ENCODE data around the gene FAM156A. TPM values are rescaled to one million over a fixed set of nuclear protein-coding genes. Genes with fewer than 3 reads are reported as not detected.
"Not testable (repeated sequence)": the region's sequence is repeated elsewhere in the genome, so short reads cannot be mapped to it uniquely, and the experiment has no call there.

Gene FAM156A
- total and polyA plus RNA-seq, 2 donors (not counting 3 experiments of a cell fraction or from before 2014, with no cell fraction given) = 15.3 to 16.1 TPM

DNA sequence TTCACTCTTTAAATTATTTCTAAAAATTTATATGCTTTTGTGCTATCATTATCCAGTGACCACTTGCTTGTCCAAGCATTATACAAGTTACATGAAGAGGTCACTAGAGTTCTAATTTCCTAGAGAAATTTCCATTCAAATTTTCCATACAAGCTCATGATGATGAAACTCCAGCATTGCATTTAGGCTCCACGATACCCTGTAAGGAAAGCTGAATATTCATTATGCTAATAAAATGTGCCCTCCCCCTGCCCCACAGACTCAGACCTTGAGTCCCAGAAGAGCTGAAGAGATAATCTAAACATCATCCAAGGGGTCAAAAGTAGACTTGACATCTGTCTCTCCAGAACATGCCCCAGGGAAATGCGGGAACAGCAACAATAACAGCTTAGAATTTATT, 19.6 kb upstream of the FAM156A start:
- Histone ChIP-seq H3K36me3 (ENCODE audit: control insufficient read depth in 2 of 2, extremely low read depth in 1 of 2, insufficient read depth in 2 of 2, low read length in 2 of 2) (no peaks in the 10 kb centered on the region), H3K9ac (replicated peaks; ENCODE audit: extremely low read depth, insufficient read depth, low read length) (no peak overlapping the region), H4K20me1 (replicated peaks; ENCODE audit: control insufficient read depth, extremely low read depth, insufficient read depth, low read length) (no peaks in the 10 kb centered on the region), H3K27me3 (ENCODE audit: control insufficient read depth in 2 of 2, insufficient read depth in 2 of 2, low read length in 2 of 2) (no peaks in the 10 kb centered on the region), H3K9me3 (replicated peaks; ENCODE audit: control insufficient read depth, insufficient read depth, low read length) (no peaks in the 10 kb centered on the region), H3K79me2 (ENCODE audit: control insufficient read depth, insufficient read depth, low read length) (no peaks in the 10 kb centered on the region), H3K9me1 (replicated peaks; ENCODE audit: control insufficient read depth, extremely low read depth, insufficient read depth, low read length) (no peaks in the 10 kb centered on the region), H3K4me3 (replicated peaks in 1 of 3; ENCODE audit: insufficient read depth in 1 of 3, low read depth in 1 of 3, low read length in 3 of 3) (no peak overlapping the region), H3K27ac (ENCODE audit: insufficient read depth, low read depth, low read length) (no peak overlapping the region), H3K4me2 (ENCODE audit: insufficient read depth, low read length) (no peak overlapping the region), H3K4me1 (ENCODE audit: control insufficient read depth, extremely low read depth, insufficient read depth, low read length) (peaks cover 2% of the 10 kb centered on the region), H2AFZ (ENCODE audit: low read depth, low read length) (no peak overlapping the region)
- intact Hi-C loops (cut with micrococcal nuclease) (no loop called here), dilution Hi-C loops (cut with MboI; ENCODE audit: extremely low pct_ligation_motif_present, low sequenced_read_pairs) (no loop called here)
- TF ChIP-seq, protein P1, sequence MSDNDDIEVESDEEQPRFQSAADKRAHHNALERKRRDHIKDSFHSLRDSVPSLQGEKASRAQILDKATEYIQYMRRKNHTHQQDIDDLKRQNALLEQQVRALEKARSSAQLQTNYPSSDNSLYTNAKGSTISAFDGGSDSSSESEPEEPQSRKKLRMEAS (IDR thresholded peaks at IDR 0.05; ENCODE audit: insufficient read depth, insufficient read length) = no peak
- TF ChIP-seq GATA2 (IDR thresholded peaks at IDR 0.05; ENCODE audit: insufficient read depth, insufficient read length, low read depth, low read length) = no peak
- no peak for TF ChIP-seq POLR2A (IDR thresholded peaks at IDR 0.05; ENCODE audit: low read depth, low read length)
- no peak for TF ChIP-seq MYC (IDR thresholded peaks at IDR 0.05; ENCODE audit: low read depth, low read length)
- TF ChIP-seq, protein P2, sequence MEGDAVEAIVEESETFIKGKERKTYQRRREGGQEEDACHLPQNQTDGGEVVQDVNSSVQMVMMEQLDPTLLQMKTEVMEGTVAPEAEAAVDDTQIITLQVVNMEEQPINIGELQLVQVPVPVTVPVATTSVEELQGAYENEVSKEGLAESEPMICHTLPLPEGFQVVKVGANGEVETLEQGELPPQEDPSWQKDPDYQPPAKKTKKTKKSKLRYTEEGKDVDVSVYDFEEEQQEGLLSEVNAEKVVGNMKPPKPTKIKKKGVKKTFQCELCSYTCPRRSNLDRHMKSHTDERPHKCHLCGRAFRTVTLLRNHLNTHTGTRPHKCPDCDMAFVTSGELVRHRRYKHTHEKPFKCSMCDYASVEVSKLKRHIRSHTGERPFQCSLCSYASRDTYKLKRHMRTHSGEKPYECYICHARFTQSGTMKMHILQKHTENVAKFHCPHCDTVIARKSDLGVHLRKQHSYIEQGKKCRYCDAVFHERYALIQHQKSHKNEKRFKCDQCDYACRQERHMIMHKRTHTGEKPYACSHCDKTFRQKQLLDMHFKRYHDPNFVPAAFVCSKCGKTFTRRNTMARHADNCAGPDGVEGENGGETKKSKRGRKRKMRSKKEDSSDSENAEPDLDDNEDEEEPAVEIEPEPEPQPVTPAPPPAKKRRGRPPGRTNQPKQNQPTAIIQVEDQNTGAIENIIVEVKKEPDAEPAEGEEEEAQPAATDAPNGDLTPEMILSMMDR (IDR thresholded peaks at IDR 0.05; ENCODE audit: extremely low read depth in 1 of 2, insufficient read depth in 1 of 2, low read depth in 1 of 2, low read length in 2 of 2) = no peak
- TF ChIP-seq JUN (IDR thresholded peaks at IDR 0.05; ENCODE audit: borderline replicate concordance, insufficient read depth, insufficient read length, low read depth) = no peak
- no peak for TF ChIP-seq FOS (IDR thresholded peaks at IDR 0.05; ENCODE audit: borderline replicate concordance, insufficient read depth, low read length)
- no peak for TF ChIP-seq EZH2 (IDR thresholded peaks at IDR 0.05; ENCODE audit: borderline replicate concordance, low read depth, low read length, severe bottlenecking)
- no peak for TF ChIP-seq POLR2AphosphoS5 (IDR thresholded peaks at IDR 0.05; ENCODE audit: insufficient read depth, low read depth, low read length)
- BruUV-seq (replicated peaks) = no TSS peak
- POLR2A ChIA-PET = interaction anchor here (1.1 kb wide), 1 partner anchor 104 kb away, joined by 3 read pairs; the partner anchor contains the start of gene TSPYL2
- FAIRE-seq (no peak), DNase-seq (ENCODE audit: low read depth, low spot score) (no peak)
- CTCF ChIA-PET = interaction anchor here (1.3 kb wide), 1 partner anchor 12 kb away, joined by 4 read pairs; no protein-coding TSS in a partner anchor

DNA sequence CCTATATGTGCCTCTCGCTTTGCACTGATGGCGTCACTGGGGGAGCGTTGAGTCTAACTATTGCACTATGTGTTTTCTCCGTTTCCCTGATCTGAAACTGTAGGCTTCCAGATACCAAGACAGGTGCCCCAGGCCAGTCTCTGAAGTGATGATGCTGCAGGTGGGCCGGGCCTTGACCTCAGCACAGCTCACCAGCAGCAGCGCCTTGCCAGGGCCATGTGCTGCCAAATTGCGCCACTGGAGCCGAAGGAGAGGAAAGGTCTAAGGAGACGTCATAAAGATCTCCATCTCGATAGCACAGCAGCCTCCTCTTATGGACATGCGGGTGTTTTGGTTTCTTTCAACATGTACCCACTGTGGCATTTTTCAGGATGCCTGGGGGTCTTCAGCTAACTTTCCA, 17.3 kb upstream of the FAM156A start:
- POLR2A ChIA-PET, FAIRE-seq: not testable (repeated sequence)

More for the DNA sequence above, 17.3 kb upstream of the FAM156A start:
- H3K27ac ChIP-seq (ENCODE audit: insufficient read depth, low read depth, low read length); H3K4me1 ChIP-seq (ENCODE audit: control insufficient read depth, extremely low read depth, insufficient read depth, low read length); H4K20me1 ChIP-seq (replicated peaks; ENCODE audit: control insufficient read depth, extremely low read depth, insufficient read depth, low read length); H2AFZ ChIP-seq (ENCODE audit: low read depth, low read length); H3K4me2 ChIP-seq (ENCODE audit: insufficient read depth, low read length); H3K27me3 ChIP-seq (ENCODE audit: control insufficient read depth in 2 of 2, insufficient read depth in 2 of 2, low read length in 2 of 2); CTCF ChIA-PET; intact Hi-C loops (cut with micrococcal nuclease); H3K9ac ChIP-seq (replicated peaks; ENCODE audit: extremely low read depth, insufficient read depth, low read length); BruUV-seq (replicated peaks); H3K9me3 ChIP-seq (replicated peaks; ENCODE audit: control insufficient read depth, insufficient read depth, low read length); H3K36me3 ChIP-seq (ENCODE audit: control insufficient read depth in 2 of 2, extremely low read depth in 1 of 2, insufficient read depth in 2 of 2, low read length in 2 of 2); dilution Hi-C loops (cut with MboI; ENCODE audit: extremely low pct_ligation_motif_present, low sequenced_read_pairs); H3K9me1 ChIP-seq (replicated peaks; ENCODE audit: control insufficient read depth, extremely low read depth, insufficient read depth, low read length); H3K4me3 ChIP-seq (replicated peaks in 1 of 3; ENCODE audit: insufficient read depth in 1 of 3, low read depth in 1 of 3, low read length in 3 of 3); H3K79me2 ChIP-seq (ENCODE audit: control insufficient read depth, insufficient read depth, low read length); DNase-seq (ENCODE audit: low read depth, low spot score): not testable (repeated sequence)
